SK-MEL-5 (cell line): Measurements from ENCODE around the gene AP1M2. TPM values are rescaled to one million over a fixed set of nuclear protein-coding genes. Genes with fewer than 3 reads are reported as not detected.
"Not testable (repeated sequence)": the region's sequence is repeated elsewhere in the genome, so short reads cannot be mapped to it uniquely, and the experiment has no call there.

Source experiments
- DNase-seq: peaks from one replicate; pipeline ENCODE4 v3.0.0-alpha.2; 2016; ENCODE audit warnings: low read depth, low spot score
- in situ Hi-C: cut with HindIII; loops from 2 replicates; pipeline ENCODE4 v1.10.0; 2016; ENCODE audit warnings: low sequenced_read_pairs, high pct_unique_total_duplicates, low pct_unique_long_range_greater_than_20kb
- total RNA-seq: library from RNA; depleted of rRNA; stranded (reverse); fragments of >200 nt; shearing (Covaris generic); gene quantifications from 2 replicates; pipeline ENCODE4 v1.2.3, GENCODE V29; 2014

AP1M2 gene
- total RNA-seq, 1 experiment from 2014 or later: not detected

GRCh38 chr19:10603873-10604459 is 16.9 kb upstream of the AP1M2 start:
- no peak for DNase-seq

GRCh38 chr19:10603084-10603872 is 16.2 kb upstream of the AP1M2 start:
- DNase-seq: no peak
- in situ Hi-C loops: no loop called here

More at GRCh38 chr19:10603873-10604459, 16.9 kb upstream of the AP1M2 start:
- in situ Hi-C loops: no loop called here

GRCh38 chr19:10602330-10603083 is 15.4 kb upstream of the AP1M2 start:
- in situ Hi-C loops: no loop called here
- peak; percentile 64 for DNase-seq

GRCh38 chr19:10601999-10602329 is 14.9 kb upstream of the AP1M2 start:
- no peak for DNase-seq
- in situ Hi-C loops: no loop called here

- DNase-seq: no peak
- in situ Hi-C loops: no loop called here
Measured at GRCh38 chr19:10600149-10600548, 13.0 kb upstream of the AP1M2 start.

GRCh38 chr19:10593820-10594637 is 6.9 kb upstream of the AP1M2 start:
- in situ Hi-C loops: no loop called here
- peak; percentile 84 for DNase-seq

- in situ Hi-C loops: no loop called here
- DNase-seq: no peak
Measured at GRCh38 chr19:10593148-10593547, 6.0 kb upstream of the AP1M2 start.

- in situ Hi-C loops: no loop called here
- no peak for DNase-seq
Measured at GRCh38 chr19:10587839-10588150, 683 bp upstream of the AP1M2 start.

- in situ Hi-C loops: no loop called here
- no peak for DNase-seq
Measured at GRCh38 chr19:10586396-10586795, 716 bp downstream of the AP1M2 start.

- DNase-seq: no peak
- in situ Hi-C loops: no loop called here
Measured at GRCh38 chr19:10583036-10583776, 3.9 kb downstream of the AP1M2 start.

GRCh38 chr19:10582091-10582490 is 5.0 kb downstream of the AP1M2 start:
- in situ Hi-C loops: no loop called here

GRCh38 chr19:10580979-10581631 is 6.0 kb downstream of the AP1M2 start:
- DNase-seq: peak; percentile 85
- in situ Hi-C loops: no loop called here

More at GRCh38 chr19:10582091-10582490, 5.0 kb downstream of the AP1M2 start:
- no peak for DNase-seq

GRCh38 chr19:10577951-10578350 is 9.2 kb downstream of the AP1M2 start:
- DNase-seq: no peak
- in situ Hi-C loops: no loop called here

GRCh38 chr19:10575011-10575716 is 11.9 kb downstream of the AP1M2 start:
- in situ Hi-C loops: no loop called here
- no peak for DNase-seq

- in situ Hi-C loops: no loop called here
- no peak for DNase-seq
Measured at GRCh38 chr19:10574462-10574861, 12.7 kb downstream of the AP1M2 start.

- in situ Hi-C loops: not testable (repeated sequence)
Measured at GRCh38 chr19:10573793-10574192, 13.3 kb downstream of the AP1M2 start.

More at GRCh38 chr19:10573793-10574192, 13.3 kb downstream of the AP1M2 start:
- not testable (repeated sequence) for DNase-seq
